Stimulated activated CD4-positive, alpha-beta T cell treated with anti-CD3 and anti-CD28 coated beads, Interleukin-15, amount 100 ng/mL, for 24 hours (primary cell): ENCODE data around the gene PRR5L.

Experiments
- DNase-seq: peaks from one replicate; pipeline ENCODE4 v3.0.0-alpha.2; 2020

Gene PRR5L, protein sequence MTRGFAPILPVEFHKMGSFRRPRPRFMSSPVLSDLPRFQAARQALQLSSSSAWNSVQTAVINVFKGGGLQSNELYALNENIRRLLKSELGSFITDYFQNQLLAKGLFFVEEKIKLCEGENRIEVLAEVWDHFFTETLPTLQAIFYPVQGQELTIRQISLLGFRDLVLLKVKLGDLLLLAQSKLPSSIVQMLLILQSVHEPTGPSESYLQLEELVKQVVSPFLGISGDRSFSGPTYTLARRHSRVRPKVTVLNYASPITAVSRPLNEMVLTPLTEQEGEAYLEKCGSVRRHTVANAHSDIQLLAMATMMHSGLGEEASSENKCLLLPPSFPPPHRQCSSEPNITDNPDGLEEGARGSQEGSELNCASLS

DNA sequence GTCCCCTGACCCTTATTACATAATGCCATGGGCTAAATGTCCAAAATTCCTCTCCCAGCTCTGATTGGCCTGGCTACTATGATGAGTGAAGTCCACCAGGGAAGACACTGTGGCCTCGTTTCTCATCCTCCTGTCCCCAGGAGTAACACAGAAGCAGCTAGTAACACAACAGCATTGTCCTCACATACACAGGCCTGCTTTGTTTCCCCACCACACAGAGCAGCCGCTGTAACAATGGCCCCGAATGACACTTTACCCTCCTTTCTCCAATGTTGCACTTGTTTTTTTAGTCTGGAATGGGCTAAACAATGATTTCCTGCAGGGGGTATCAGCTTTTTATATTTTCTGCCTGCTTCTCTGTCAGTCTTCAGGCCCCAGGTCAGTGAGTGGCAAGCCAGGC, at the start of gene PRR5L:
PRR5L (plus strand) TSS at position 363 of the 400 bp plus-strand sequence. CDS start 104,834 bp downstream, outside the sequence.
- DNase-seq = no peak

DNA sequence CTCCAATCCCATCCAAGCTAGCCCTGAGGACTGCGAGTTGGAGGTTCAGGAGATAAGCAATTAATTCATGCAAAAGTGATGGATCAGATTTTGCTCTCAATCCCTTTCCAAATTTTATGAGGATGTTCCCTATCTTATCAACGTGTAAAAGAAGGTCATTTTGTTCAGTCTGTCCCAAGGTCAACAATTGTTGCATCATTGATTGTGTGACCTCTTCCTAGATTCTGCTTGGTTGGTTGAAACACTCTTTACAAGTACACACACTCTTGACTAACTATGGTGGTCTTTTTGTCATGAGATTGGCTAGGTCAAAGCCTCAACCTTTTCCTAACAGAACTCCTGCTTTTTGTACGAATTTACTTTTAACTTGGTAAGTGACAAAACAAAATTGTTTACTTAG, 48.6 kb upstream of the PRR5L start:
- no peak for DNase-seq

DNA sequence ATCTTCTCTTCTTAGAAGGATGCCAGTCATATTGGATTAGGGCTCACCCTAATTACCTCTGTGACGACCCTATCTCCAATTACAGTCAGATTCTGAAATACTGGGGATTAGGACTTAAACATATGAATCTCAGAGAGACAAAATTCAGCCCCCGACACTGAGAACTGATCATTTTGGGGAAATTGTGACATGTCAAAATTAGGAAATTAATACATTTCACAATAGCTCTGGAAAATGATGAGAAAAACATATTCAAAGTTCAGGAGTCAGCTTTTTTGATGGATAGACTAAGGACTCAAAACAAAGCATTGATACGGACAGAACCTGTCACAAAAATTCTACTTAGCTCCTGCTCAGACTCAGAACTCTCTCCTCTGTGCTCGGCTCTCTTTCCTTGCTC, 47.7 kb upstream of the PRR5L start:
- DNase-seq = no peak

GRCh38 chr11:36249246-36249645, 46.8 kb upstream of the PRR5L start:
- no peak for DNase-seq

GRCh38 chr11:36251823-36252222, 44.3 kb upstream of the PRR5L start:
- no peak for DNase-seq

- no peak for DNase-seq
Measured at GRCh38 chr11:36253238-36253637, 42.9 kb upstream of the PRR5L start.

DNA sequence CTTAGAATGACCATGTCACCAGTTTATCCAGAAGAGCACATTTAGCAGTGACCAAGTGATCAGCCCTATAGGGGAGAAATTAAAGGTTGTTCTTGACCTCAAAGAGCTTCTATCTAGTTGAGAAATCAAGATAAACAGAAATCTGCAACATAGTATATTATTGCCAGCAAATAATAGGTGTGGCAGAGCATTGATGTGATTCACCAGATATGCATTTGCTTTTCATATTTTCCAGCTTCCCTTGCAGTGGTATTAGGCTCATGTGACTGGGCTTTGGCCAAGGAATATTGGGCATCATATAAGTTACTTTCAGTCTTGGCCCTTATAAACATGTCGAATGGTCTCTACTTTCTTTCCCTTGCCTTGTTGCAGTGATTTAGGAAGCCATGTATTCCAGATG, 41.4 kb upstream of the PRR5L start:
- DNase-seq = no peak

GRCh38 chr11:36257351-36257750, 38.7 kb upstream of the PRR5L start:
- no peak for DNase-seq

GRCh38 chr11:36258730-36259360, 37.2 kb upstream of the PRR5L start:
- peak; percentile 43 for DNase-seq

GRCh38 chr11:36261094-36261493, 35.0 kb upstream of the PRR5L start:
- DNase-seq = no peak

DNA sequence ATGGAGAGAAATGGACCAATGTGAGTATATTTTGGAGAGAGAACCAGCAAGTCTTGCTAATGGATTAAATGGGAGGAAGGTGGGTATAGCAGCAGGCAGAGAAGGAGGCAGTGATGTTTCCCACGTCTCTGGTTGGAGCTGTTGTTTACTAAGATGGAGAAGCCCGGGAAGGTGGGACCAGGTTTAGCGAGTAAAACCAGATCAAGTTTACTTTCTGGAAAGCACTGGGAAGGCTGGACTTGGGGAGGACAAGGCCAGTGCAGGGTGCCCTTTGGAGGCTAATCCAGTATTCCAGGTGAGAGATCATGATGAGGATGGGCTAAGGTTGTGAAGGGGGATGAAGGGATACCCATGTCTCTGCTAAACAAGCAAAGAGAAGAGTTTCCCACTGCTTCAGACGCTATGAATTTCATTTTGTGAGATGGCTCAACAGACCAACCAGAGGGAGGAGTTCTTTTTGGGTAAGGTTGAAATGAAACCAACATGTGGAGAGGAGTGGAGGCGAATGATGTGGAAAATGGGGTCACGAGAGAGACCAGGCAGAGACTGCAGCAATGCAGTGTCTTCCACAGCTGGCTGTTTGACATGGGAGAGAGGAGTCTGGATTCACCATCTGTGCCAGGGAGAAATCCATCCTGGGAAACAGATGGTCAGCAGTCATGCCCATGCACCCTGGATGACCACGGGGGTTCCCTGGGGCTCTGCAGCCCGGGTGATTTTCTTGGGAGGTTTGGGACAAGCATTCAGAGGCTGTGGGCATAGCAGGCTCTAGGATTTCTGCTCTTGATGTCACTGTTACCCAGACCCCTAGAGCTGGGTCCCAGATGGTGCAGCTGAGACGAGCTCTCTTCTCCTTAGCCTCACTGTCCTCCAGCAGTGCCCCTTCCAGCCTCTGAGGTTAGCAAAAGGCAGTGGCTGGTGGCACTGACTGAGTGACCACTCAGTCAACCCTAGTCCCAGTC, 31.8 kb upstream of the PRR5L start:
- DNase-seq = no peak

- DNase-seq = no peak
Measured at GRCh38 chr11:36264973-36265344, 31.1 kb upstream of the PRR5L start.

GRCh38 chr11:36265793-36266628, 30.1 kb upstream of the PRR5L start:
- DNase-seq = peak; percentile 69

DNA sequence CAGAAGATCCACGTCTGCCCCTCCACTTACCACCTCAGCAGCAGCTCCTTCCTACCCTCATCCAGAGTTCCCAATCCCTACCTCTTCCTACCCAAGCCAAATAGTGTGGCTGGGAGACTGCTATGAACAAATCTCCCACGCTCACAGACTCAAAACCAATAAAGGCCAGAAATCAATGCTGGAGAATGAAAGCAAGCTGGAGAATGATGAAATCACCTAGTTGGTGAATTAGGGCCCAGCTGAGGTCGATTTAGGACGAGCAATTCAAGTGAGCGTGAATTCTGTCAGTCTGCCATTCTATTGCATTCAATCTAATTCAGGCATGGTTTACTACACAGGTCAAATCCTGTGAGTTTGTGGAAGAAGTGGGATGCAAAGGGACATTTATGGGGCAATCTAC, 29.3 kb upstream of the PRR5L start:
- no peak for DNase-seq

DNA sequence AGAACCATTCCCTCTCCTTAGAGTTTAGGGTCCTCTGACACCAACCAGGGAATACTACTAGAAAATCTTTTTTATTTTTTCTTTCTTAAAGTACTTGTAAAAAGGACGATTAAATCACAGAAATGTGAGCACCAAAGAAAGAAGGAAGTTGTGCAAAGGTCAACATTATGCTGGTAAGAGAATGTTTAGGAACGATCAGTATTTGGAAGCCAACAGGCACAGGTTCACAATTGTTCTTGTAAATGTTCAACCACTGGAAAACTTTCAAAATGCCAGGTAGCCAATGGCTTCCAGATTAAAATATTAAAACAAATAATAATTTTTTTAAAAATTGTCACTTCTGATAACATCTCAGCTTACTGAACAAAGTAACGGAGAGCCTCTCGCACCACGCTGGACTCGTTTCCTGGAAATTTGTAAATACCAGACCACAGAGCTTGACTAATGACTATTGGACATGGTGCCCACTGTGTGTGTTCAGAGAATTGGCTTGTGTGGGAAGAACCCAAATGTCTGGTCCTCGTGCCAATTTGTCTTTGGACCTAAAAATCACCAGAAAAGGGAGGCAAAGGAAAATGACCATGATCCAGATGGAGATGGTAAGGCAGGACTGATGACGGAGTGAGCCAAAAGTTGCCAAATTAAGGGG, 27.6 kb upstream of the PRR5L start:
- no peak for DNase-seq

DNA sequence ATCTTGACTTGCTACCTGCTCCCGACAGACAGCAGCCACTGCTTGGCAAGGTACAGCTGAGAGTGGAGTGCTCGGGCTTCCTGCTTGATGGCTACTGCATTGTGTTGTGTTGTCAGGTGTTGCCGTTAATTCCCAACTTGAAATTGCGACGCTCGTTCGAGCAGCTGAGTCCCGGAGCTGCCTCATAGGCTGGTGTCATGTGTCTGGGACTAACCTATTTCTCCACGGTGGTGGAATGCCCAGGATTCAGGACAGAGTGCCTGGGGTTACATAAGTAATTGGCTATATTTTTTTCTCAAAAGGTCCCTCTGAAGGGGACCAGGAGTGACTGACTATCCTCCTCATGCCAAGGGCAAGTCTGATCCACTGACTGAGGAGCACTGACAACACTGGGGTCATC, 25.4 kb upstream of the PRR5L start:
- DNase-seq = no peak

DNA sequence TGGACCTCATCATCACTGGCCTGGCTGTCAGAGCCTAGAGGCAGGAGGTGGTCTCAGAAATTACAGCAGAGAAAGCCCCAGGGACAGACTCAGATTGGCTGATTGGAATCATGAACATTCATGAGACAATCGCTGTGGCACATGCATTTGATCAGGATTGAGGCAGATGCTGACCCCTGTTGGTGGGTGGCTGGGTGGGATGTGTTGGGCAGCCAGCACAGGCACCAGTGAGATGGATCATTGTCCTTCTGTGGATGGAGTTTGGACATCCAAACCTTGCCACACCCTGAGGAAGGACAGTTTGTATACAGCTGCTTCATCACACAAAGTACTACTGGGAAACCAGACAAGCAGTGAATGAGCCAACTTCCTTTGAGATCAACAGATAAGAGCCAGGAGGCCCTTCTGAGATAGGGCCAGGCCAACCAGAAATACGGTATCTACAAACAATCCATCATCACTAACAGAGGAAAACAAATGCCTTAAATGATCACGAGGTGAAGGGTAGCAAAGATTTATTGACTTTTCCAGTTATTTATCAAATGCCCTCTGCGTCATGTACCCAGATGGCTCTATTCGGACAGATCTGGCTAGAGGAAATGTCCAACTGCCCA, 24.2 kb upstream of the PRR5L start:
- no peak for DNase-seq

DNA sequence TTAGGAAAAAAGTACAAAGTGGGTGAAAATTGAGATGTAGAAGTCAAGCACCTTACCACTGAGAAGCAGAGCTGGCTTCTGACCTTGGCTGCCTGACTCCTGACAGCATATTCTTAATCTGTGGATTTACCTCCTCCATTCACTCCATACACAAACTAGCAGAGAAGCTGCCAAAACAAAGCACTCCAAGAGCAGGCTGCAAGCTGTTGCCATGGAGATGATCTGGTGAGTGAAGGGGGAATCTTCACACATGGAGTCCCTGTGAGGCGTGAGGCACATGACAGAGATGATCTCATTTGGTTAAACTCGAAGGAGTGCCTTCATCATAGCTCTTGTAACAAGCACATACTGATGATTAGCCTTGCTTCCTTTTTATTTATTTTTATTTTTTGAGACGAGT, 23.0 kb upstream of the PRR5L start:
- no peak for DNase-seq

GRCh38 chr11:36274414-36274813, 21.7 kb upstream of the PRR5L start:
- DNase-seq = no peak

DNA sequence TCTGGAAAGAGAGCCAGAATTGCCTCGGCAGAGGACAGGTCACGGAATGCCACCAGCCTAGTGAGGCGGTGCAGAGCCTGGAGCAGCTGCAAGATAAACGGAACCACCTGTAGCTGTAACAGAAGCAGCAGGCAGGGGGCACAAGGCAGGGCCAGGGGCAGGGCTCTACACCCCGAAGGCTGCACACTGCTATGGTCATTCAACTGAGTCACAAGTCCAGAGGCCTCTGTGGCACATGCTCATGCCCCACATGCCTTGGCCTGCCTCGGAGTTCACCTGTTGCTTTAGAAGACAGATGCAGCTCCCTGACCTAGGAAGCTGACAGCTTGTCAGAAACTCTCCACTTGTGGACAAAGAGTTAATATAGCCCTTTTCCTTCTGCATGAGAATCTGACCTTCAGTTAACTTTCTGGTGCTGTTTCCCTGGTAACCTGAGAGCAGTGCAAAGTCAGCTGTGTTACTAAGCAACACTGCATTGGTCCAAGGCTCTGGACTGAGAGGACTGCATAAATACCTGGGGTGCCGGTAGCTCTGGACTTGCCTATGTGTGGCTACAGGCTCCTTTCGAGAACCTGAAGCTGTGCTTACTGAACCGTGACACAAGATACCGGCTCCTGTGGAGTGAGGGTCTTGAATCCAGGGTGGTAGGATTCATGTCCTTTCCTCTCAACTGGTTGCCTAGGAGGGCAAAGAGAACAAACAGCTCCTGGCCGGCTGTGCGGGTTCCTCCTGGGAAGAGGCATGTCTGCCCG, 17.4 kb upstream of the PRR5L start:
- DNase-seq = no peak

- DNase-seq = no peak
Measured at GRCh38 chr11:36280531-36280930, 15.6 kb upstream of the PRR5L start.
